ENCODE data around the gene USP43.
A peak's percentile ranks its signal among the peaks of the same experiment; 100 is the strongest.
"Not testable (repeated sequence)": the region's sequence is repeated elsewhere in the genome, so short reads cannot be mapped to it uniquely, and the experiment has no call there.

The USP43 gene

GRCh38 chr17:9615486-9615885 is 29.8 kb upstream of the USP43 start:
- no peak overlapping the region for H3K4me3 ChIP-seq (ENCODE audit: control insufficient read depth, low read depth, low read length)
- peak; percentile 10 for DNase-seq (ENCODE audit: low read depth)
- no peak for TF ChIP-seq CTCF (conservative IDR thresholded peaks at IDR 0.05; ENCODE audit: control insufficient read depth, insufficient read depth, low read depth, low read length)

GRCh38 chr17:9622961-9623360 is 22.4 kb upstream of the USP43 start:
- no peak overlapping the region for H3K4me3 ChIP-seq (ENCODE audit: control insufficient read depth, low read depth, low read length)
- no peak for DNase-seq (ENCODE audit: low read depth)
- TF ChIP-seq CTCF (conservative IDR thresholded peaks at IDR 0.05; ENCODE audit: control insufficient read depth, insufficient read depth, low read depth, low read length): no peak

- no peak overlapping the region for H3K4me3 ChIP-seq (ENCODE audit: control insufficient read depth, low read depth, low read length)
- no peak for TF ChIP-seq CTCF (conservative IDR thresholded peaks at IDR 0.05; ENCODE audit: control insufficient read depth, insufficient read depth, low read depth, low read length)
- no peak for DNase-seq (ENCODE audit: low read depth)
These were observed 16.8 kb upstream of the USP43 start for GRCh38 chr17:9628509-9628908.

GRCh38 chr17:9632741-9633140 is 12.6 kb upstream of the USP43 start:
- DNase-seq (ENCODE audit: low read depth): no peak
- TF ChIP-seq CTCF (conservative IDR thresholded peaks at IDR 0.05; ENCODE audit: control insufficient read depth, insufficient read depth, low read depth, low read length): no peak

GRCh38 chr17:9635340-9635739 is 10.0 kb upstream of the USP43 start:
- no peak for TF ChIP-seq CTCF (conservative IDR thresholded peaks at IDR 0.05; ENCODE audit: control insufficient read depth, insufficient read depth, low read depth, low read length)
- no peak for DNase-seq (ENCODE audit: low read depth)
- H3K4me3 ChIP-seq (ENCODE audit: control insufficient read depth, low read depth, low read length): no peak overlapping the region

More at GRCh38 chr17:9632741-9633140, 12.6 kb upstream of the USP43 start:
- no peak overlapping the region for H3K4me3 ChIP-seq (ENCODE audit: control insufficient read depth, low read depth, low read length)

- no peak for TF ChIP-seq CTCF (conservative IDR thresholded peaks at IDR 0.05; ENCODE audit: control insufficient read depth, insufficient read depth, low read depth, low read length)
- H3K4me3 ChIP-seq (ENCODE audit: control insufficient read depth, low read depth, low read length): no peak overlapping the region
- DNase-seq (ENCODE audit: low read depth): no peak
These were observed 8.8 kb upstream of the USP43 start for GRCh38 chr17:9636501-9636900.

GRCh38 chr17:9640388-9640787 is 4.9 kb upstream of the USP43 start:
- H3K4me3 ChIP-seq (ENCODE audit: control insufficient read depth, low read depth, low read length); DNase-seq (ENCODE audit: low read depth): not testable (repeated sequence)

Data from fibroblast of mammary gland (primary cell).